ENCODE measurements around the gene MCF2L2.

GRCh38 chr3:183442994-183443393, 14.6 kb upstream of the MCF2L2 start:
- TF ChIP-seq BHLHE40 (IDR thresholded peaks at IDR 0.05; ENCODE audit: borderline replicate concordance) (no peak), NFRKB (IDR thresholded peaks at IDR 0.05) (no peak), FOXM1 (IDR thresholded peaks at IDR 0.05; ENCODE audit: borderline replicate concordance) (no peak), ARNT (IDR thresholded peaks at IDR 0.05) (no peak), SP1 (IDR thresholded peaks at IDR 0.05) (no peak)

Measured in HEK293T (cell line).